Heart left ventricle (tissue), 16 donors: ENCODE measurements around the gene CDH23. TPM values are rescaled to one million over a fixed set of nuclear protein-coding genes. Genes with fewer than 3 reads are reported as not detected.

Experiments
- ATAC-seq, 4 donors: fragments of 200-7000 bp; cut with Tn5 transposase; one replicate each; pipeline ENCODE4 v1.9.1; 2020 to 2022; ENCODE audit warnings: moderate library complexity in 4 of 4, mild to moderate bottlenecking in 3 of 4, moderate number of reproducible peaks in 1 of 4
- DNase-seq, 5 donors: peaks; one replicate each; pipeline ENCODE4 v3.0.0-alpha.2; 2020
- H3K27ac ChIP-seq, 12 donors: fragments of 200-600 bp; sonication (generic) in 4 of 12; one replicate each; pipeline versions ENCODE4 v1.5.0 to v1.8.0; 2016 to 2022; ENCODE audit warnings: mild to moderate bottlenecking in 2 of 12
- H3K27me3 ChIP-seq, 9 donors: fragments of 200-600 bp; sonication (generic) in 2 of 9; one replicate each; pipeline versions ENCODE4 v1.5.1 to v1.8.0; 2016 to 2022; ENCODE audit warnings: mild to moderate bottlenecking in 3 of 9
- H3K36me3 ChIP-seq, 9 donors: fragments of 200-600 bp; sonication (generic) in 2 of 9; one replicate each; pipeline versions ENCODE4 v1.5.0 to v1.8.0; 2018 to 2022; ENCODE audit warnings: mild to moderate bottlenecking in 2 of 9
- H3K4me1 ChIP-seq, 12 donors: fragments of 200-600 bp; sonication (generic) in 4 of 12; one replicate each; pipeline versions ENCODE4 v1.5.0 to v1.8.0; 2016 to 2022; ENCODE audit warnings: mild to moderate bottlenecking in 3 of 12
- H3K4me3 ChIP-seq, 12 donors: fragments of 200-600 bp; sonication (generic) in 4 of 12; one replicate each; pipeline versions ENCODE4 v1.5.0 to v1.8.0; 2017 to 2022; ENCODE audit warnings: mild to moderate bottlenecking in 9 of 12, moderate library complexity in 4 of 12
- H3K9me3 ChIP-seq, 12 donors: fragments of 200-600 bp; sonication (generic) in 4 of 12; one replicate each; pipeline versions ENCODE4 v1.5.0 to v1.8.0; 2016 to 2022; ENCODE audit warnings: mild to moderate bottlenecking in 1 of 12
- CTCF ChIP-seq, 12 donors: fragments of 200-600 bp; sonication (generic) in 4 of 12; IDR thresholded peaks; one replicate each; pipeline versions ENCODE4 v1.5.0 to v1.8.0; 2018 to 2022; ENCODE audit warnings: antibody characterized with exemption in 12 of 12, mild to moderate bottlenecking in 5 of 12
- POLR2A ChIP-seq, 2 donors: fragments of 450-650 bp; IDR thresholded peaks; one replicate each; pipeline ENCODE4 v1.6.1; 2017; ENCODE audit warnings: antibody characterized with exemption in 2 of 2, mild to moderate bottlenecking in 2 of 2, moderate library complexity in 2 of 2
- WGBS, 4 donors: extraction: QIAGEN DNeasy Blood & Tissue Kit in 2 of 4; methylation state at CpG; one replicate each; pipeline versions ENCODE4 v1.1.5 to v1.1.7; 2013 to 2018; 5-methylcytosine and 5-hydroxymethylcytosine counted together
- intact Hi-C, 10 donors: fragments of 100-400 bp; cut with DNase I; formaldehyde crosslinking; loops; one replicate each; pipeline versions ENCODE4 v1.11.1 to v1.14.2; 2022
- polyA plus RNA-seq, 2 donors: library from polyadenylated mRNA; stranded (reverse); fragments of 200-250 nt; gene quantifications; one replicate each; pipeline ENCODE4 v1.2.3, GENCODE V29; 2013
- total RNA-seq, 9 donors: library from RNA; depleted of rRNA in 2 of 9; stranded (reverse); fragments of >200 nt in 2 of 9; fragmentation: NEBNext Ultra II Directional in 3 of 9; extraction: Animal tissue kit (Norgen Biotek cat#: 25700) in 3 of 9; gene quantifications; one replicate each; pipeline versions ENCODE4 v1.1.0 to v1.2.4, GENCODE V29; 2016 to 2023
- donor health status: ischemic (EF 13 %, LVEDD 7.1; RV severe dilation, severe dysfunction).
- donor health status: healthy with polysubstance abuse.
- donor health status: DM: no; HTN: yes; CAD: no.
- donor health status: DM: no; HTN: no; CAD: no.
- donor health status: ischemic (EF 25% LVEDD 6.9; RV normal size, moderate dysfunction).
- donor health status: ischemic (EF 25% LVEDD 5.7; RV mildly dilated, moderate dysfunction).
- donor health status: healthy.
- donor health status: DM: yes; HTN: yes; CAD: no.
- donor health status: ischemic (EF 35%, LVEDD 5.7; RV mildly dilated, moderate dysfunction).
- donor health status: nonischemic (EF 11% LVEDD 7.7; RV severe dilation, severe dysfunction).
- donor health status: DM: yes; HTN: yes; CAD: no.
- donor health status: PGD.
- donor health status: ischemic (EF 29% LVEDD 5.4; RV normal size, mild dysfunction).
- donor health status: nonischemic (EF 23%, LVEDD 6.1; RV moderate dilation, normal function).

CDH23 gene
- total and polyA plus RNA-seq, 11 donors, result 1.2 to 8.6 (median 3.9) TPM

GRCh38 chr10:71393841-71394475, 2.8 kb upstream of the CDH23 start:
- no peak overlapping the region for H3K4me3 ChIP-seq
- intact Hi-C loops, result loop anchor here in 6 of 10 donors (2.0 to 10.0 kb wide), 9 partner anchors 91 to 421 kb away; no protein-coding TSS in a partner anchor
- ATAC-seq (no peak), DNase-seq (no peak)
- TF ChIP-seq POLR2A (IDR thresholded peaks at IDR 0.05), result no peak
- H3K27me3 ChIP-seq, result peaks cover 0 to 45% (median 13%) of the 10 kb centered on the region in 9 donors
- peaks cover 0 to 27% (median 11%) of the 10 kb centered on the region in 12 donors for H3K4me1 ChIP-seq
- H3K36me3 ChIP-seq, result no peaks in the 10 kb centered on the region
- WGBS, 4 donors, result 91 to 95% (median 92%) methylated on average over 8 of the region's 8 CpGs
- no peaks in the 10 kb centered on the region for H3K9me3 ChIP-seq
- no peak overlapping the region for H3K27ac ChIP-seq

GRCh38 chr10:71394926-71395562, 1.7 kb upstream of the CDH23 start:
- Histone ChIP-seq H3K27ac (no peak overlapping the region), H3K9me3 (no peaks in the 10 kb centered on the region), H3K4me3 (no peak overlapping the region), H3K4me1 (peaks cover 0 to 28% (median 12%) of the 10 kb centered on the region in 12 donors), H3K27me3 (peaks cover 0 to 52% (median 18%) of the 10 kb centered on the region in 9 donors), H3K36me3 (no peaks in the 10 kb centered on the region)
- 92 to 95% (median 94%) methylated on average over 11 of the region's 11 CpGs for WGBS, 4 donors
- intact Hi-C loops, result loop anchor here (2.0 to 10.0 kb wide), 14 partner anchors 87 to 420 kb away; no protein-coding TSS in a partner anchor
- no peak for DNase-seq
- no peak for ATAC-seq
- TF ChIP-seq POLR2A (IDR thresholded peaks at IDR 0.05) (no peak), CTCF (IDR thresholded peaks at IDR 0.05) (no peak)

GRCh38 chr10:71395621-71396020, 1.1 kb upstream of the CDH23 start:
- DNase-seq, result no peak
- peaks cover 0 to 28% (median 12%) of the 10 kb centered on the region in 12 donors for H3K4me1 ChIP-seq
- no peak for TF ChIP-seq CTCF (IDR thresholded peaks at IDR 0.05)
- TF ChIP-seq POLR2A (IDR thresholded peaks at IDR 0.05), result no peak
- peaks cover 0 to 52% (median 18%) of the 10 kb centered on the region in 9 donors for H3K27me3 ChIP-seq
- intact Hi-C loops, result loop anchor here (1.0 to 10.0 kb wide), 19 partner anchors 39 to 419 kb away; no protein-coding TSS in a partner anchor
- no peak for ATAC-seq
- H3K36me3 ChIP-seq, result no peaks in the 10 kb centered on the region
- 88 to 92% (median 89%) methylated on average over 4 of the region's 4 CpGs for WGBS, 4 donors
- H3K4me3 ChIP-seq, result no peak overlapping the region
- no peaks in the 10 kb centered on the region for H3K9me3 ChIP-seq
- H3K27ac ChIP-seq, result no peak overlapping the region

GRCh38 chr10:71396084-71396710, 523 bp upstream of the CDH23 start:
- Histone ChIP-seq H3K27ac (peak overlapping the region in 3 of 12 donors; percentile 57 to 70 (median 70)), H3K27me3 (peaks cover 0 to 51% (median 18%) of the 10 kb centered on the region in 9 donors)
- ATAC-seq, result peak; percentile 84 to 95 (median 92)

More at GRCh38 chr10:71396084-71396710, 523 bp upstream of the CDH23 start:
- Histone ChIP-seq H3K9me3 (no peaks in the 10 kb centered on the region), H3K36me3 (no peaks in the 10 kb centered on the region), H3K4me3 (peak overlapping the region; percentile 37 to 79 (median 58)), H3K4me1 (peaks cover 0 to 28% (median 12%) of the 10 kb centered on the region in 12 donors)
- intact Hi-C loops, result loop anchor here (1.0 to 10.0 kb wide), 18 partner anchors 39 to 419 kb away; no protein-coding TSS in a partner anchor
- TF ChIP-seq CTCF (IDR thresholded peaks at IDR 0.05) (peak; percentile 47 to 82 (median 74)), POLR2A (IDR thresholded peaks at IDR 0.05) (no peak)
- DNase-seq, result peak; percentile 68 to 83 (median 73)
- 15 to 20% (median 16%) methylated on average over 31 to 46 of the region's 46 CpGs for WGBS, 4 donors
